GM12878 (cell line): Measurements from ENCODE around the gene TBC1D22B. TPM values are rescaled to one million over a fixed set of nuclear protein-coding genes. Genes with fewer than 3 reads are reported as not detected.
A peak's percentile ranks its signal among the peaks of the same experiment; 100 is the strongest.

Experiments used
- ATAC-seq: fragments of 200-7000 bp; cut with Tn5 transposase; 3 replicates; pipeline ENCODE4 v1.9.1; 2020; ENCODE audit warnings: mild to moderate bottlenecking, moderate library complexity
- BruUV-seq: library from RNA; stranded (reverse); fragments of 400-500 nt; replicated peaks from 2 replicates; lab custom pipeline; 2021; lab: Mats Ljungman, UMichigan
- CTCF ChIA-PET: fragments of 300-600 bp; sonication (Branson Sonifier 250); formaldehyde crosslinking; extraction: SDS; loops from one replicate; lab custom pipeline; 2021; ENCODE audit warnings: inconsistent platforms; lab: Yijun Ruan, JAX
- POLR2A ChIA-PET: fragments of 350-600 bp; formaldehyde crosslinking; extraction: SDS; loops from one replicate; lab custom pipeline; 2021; ENCODE audit warnings: inconsistent platforms; lab: Charles Lee
- RAD21 ChIA-PET: fragments of 300-600 bp; sonication (Branson Sonifier 250); formaldehyde crosslinking; loops from one replicate; lab custom pipeline; 2023; ENCODE audit warnings: antibody characterized with exemption; ENCODE audit not compliant: unreplicated experiment; lab: Charles Lee
- SMC1A ChIA-PET: fragments of 300-600 bp; sonication (Branson Sonifier 250); formaldehyde crosslinking; loops from one replicate; lab custom pipeline; 2023; ENCODE audit not compliant: unreplicated experiment, uncharacterized antibody; lab: Charles Lee
- DNase-seq: peaks from one replicate; pipeline ENCODE4 v3.0.0-alpha.2; 2011; ENCODE audit warnings: low read depth, low spot score
- FAIRE-seq: peaks from 3 replicates; lab custom pipeline; 2011; peaks lifted over from hg19 to GRCh38; lab: Jason Lieb, UNC
- H2AFZ ChIP-seq: 2 replicates; pipeline ENCODE4 v1.6.0; 2011; ENCODE audit warnings: low read depth, low read length, control low read depth; ENCODE audit not compliant: control insufficient read depth
- H3K27ac ChIP-seq: 2 replicates; pipeline ENCODE4 v1.5.1; 2011; ENCODE audit warnings: control low read depth; ENCODE audit not compliant: control insufficient read depth, insufficient read depth
- H3K27me3 ChIP-seq, 2 experiments: replicated peaks in 1 of 2; 2 replicates each; pipeline versions ENCODE4 v1.6.0 to v1.6.1; 2011; ENCODE audit warnings: low read length in 1 of 2; ENCODE audit not compliant: control insufficient read depth in 2 of 2, insufficient read depth in 2 of 2
- H3K36me3 ChIP-seq, 2 experiments: 2 replicates each; pipeline ENCODE4 v1.5.1; 2011; ENCODE audit warnings: low read length in 1 of 2; ENCODE audit not compliant: control insufficient read depth in 2 of 2, insufficient read depth in 2 of 2
- H3K4me1 ChIP-seq: 2 replicates; pipeline ENCODE4 v1.6.1; 2011; ENCODE audit warnings: mild to moderate bottlenecking, low read length, moderate library complexity, mixed read lengths; ENCODE audit not compliant: control insufficient read depth, insufficient read depth
- H3K4me2 ChIP-seq: 2 replicates; pipeline ENCODE4 v1.6.0; 2011; ENCODE audit warnings: control low read depth; ENCODE audit not compliant: control insufficient read depth, insufficient read depth
- H3K4me3 ChIP-seq: fragments of 200-600 bp; sonication (generic); 2 replicates; pipeline ENCODE4 v1.5.1; 2016
- H3K79me2 ChIP-seq: 2 replicates; pipeline ENCODE4 v1.6.0; 2011; ENCODE audit warnings: low read length; ENCODE audit not compliant: control insufficient read depth, insufficient read depth
- H3K9ac ChIP-seq: 2 replicates; pipeline ENCODE4 v1.8.0; 2011; ENCODE audit warnings: low read length, control low read depth, mixed read lengths; ENCODE audit not compliant: control insufficient read depth, insufficient read depth
- H3K9me3 ChIP-seq: replicated peaks from 3 replicates; pipeline ENCODE4 v1.5.1; 2011; ENCODE audit warnings: mild to moderate bottlenecking, low read length; ENCODE audit not compliant: control insufficient read depth, insufficient read depth
- H4K20me1 ChIP-seq: 2 replicates; pipeline ENCODE4 v1.6.0; 2011; ENCODE audit not compliant: control insufficient read depth, insufficient read depth
- ATF7 ChIP-seq: fragments of 450-650 bp; IDR thresholded peaks from 2 replicates; pipeline ENCODE4 v1.6.1; 2016; ENCODE audit warnings: low read depth, mild to moderate bottlenecking
- BMI1 ChIP-seq: fragments of 450-650 bp; IDR thresholded peaks from 2 replicates; pipeline ENCODE4 v1.6.1; 2016; ENCODE audit warnings: mild to moderate bottlenecking, moderate library complexity, borderline replicate concordance
- CBFB ChIP-seq: IDR thresholded peaks from 2 replicates; pipeline ENCODE4 v1.6.1; 2016; ENCODE audit warnings: antibody characterized with exemption, low read depth
- CHD2 ChIP-seq: IDR thresholded peaks from 2 replicates; pipeline ENCODE4 v1.6.1; 2011; ENCODE audit warnings: low read depth, low read length, improper control_type of control experiment, borderline replicate concordance
- CREB1 ChIP-seq: IDR thresholded peaks from 2 replicates; pipeline ENCODE4 v1.6.1; 2012; ENCODE audit warnings: low read depth, mild to moderate bottlenecking, inconsistent platforms
- EP300 ChIP-seq, 2 experiments: fragments of 150-350 bp in 1 of 2; IDR thresholded peaks; 2 replicates each; pipeline ENCODE4 v1.6.1; 2011 to 2012; ENCODE audit warnings: low read depth in 2 of 2, low read length in 2 of 2, borderline replicate concordance in 1 of 2, improper control_type of control experiment in 1 of 2, inconsistent platforms in 1 of 2; ENCODE audit not compliant: control insufficient read depth in 1 of 2
- JUNB ChIP-seq: IDR thresholded peaks from 2 replicates; pipeline ENCODE4 v1.6.1; 2016; ENCODE audit warnings: antibody characterized with exemption, mild to moderate bottlenecking
- MTA2 ChIP-seq: fragments of 450-650 bp; IDR thresholded peaks from 2 replicates; pipeline ENCODE4 v1.6.1; 2016; ENCODE audit warnings: low read depth, mild to moderate bottlenecking, moderate library complexity
- RELA ChIP-seq: fragments of 450-650 bp; IDR thresholded peaks from 2 replicates; pipeline ENCODE4 v1.8.0; 2014; ENCODE audit warnings: borderline replicate concordance; ENCODE audit not compliant: partially characterized antibody
- RUNX3 ChIP-seq: IDR thresholded peaks from 2 replicates; pipeline ENCODE4 v1.6.1; 2012; ENCODE audit warnings: low read length, inconsistent platforms
- TBL1XR1 ChIP-seq: IDR thresholded peaks from 2 replicates; pipeline ENCODE4 v1.6.1; 2012; ENCODE audit warnings: low read depth, low read length, improper control_type of control experiment
- ZNF384 ChIP-seq: IDR thresholded peaks from 2 replicates; pipeline ENCODE4 v1.6.1; 2012; ENCODE audit warnings: low read depth, mild to moderate bottlenecking, low read length, improper control_type of control experiment, borderline replicate concordance
- WGBS: methylation state at CpG from one replicate; pipeline ENCODE4 v1.1.6; 2016; ENCODE audit warnings: low lambda C conversion rate; ENCODE audit not compliant: insufficient replicate concordance, insufficient coverage; ENCODE audit errors: missing lambda C conversion rate; 5-methylcytosine and 5-hydroxymethylcytosine counted together
- in situ Hi-C: fragments of 300-500 bp; cut with MboI; formaldehyde crosslinking; loops from 9 replicates; pipeline ENCODE4 v1.14.3; 2018; ENCODE audit warnings: mixed read lengths
- intact Hi-C: fragments of 100-400 bp; cut with micrococcal nuclease; formaldehyde crosslinking; loops from one replicate; pipeline ENCODE4 v1.14.2; 2022; ENCODE audit not compliant: unreplicated experiment
- polyA plus RNA-seq, 11 experiments: library from polyadenylated mRNA; depleted of rRNA in 4 of 11; unstranded in 6 of 11; stranded (reverse) in 5 of 11; fragments of >200 nt; fragmentation: Nextera tagmentation in 4 of 11; fragmentation: Illumina TruSeq in 1 of 11; extraction: Ambion mirVana in 4 of 11; extraction: Trizol in 1 of 11; gene quantifications; 1 replicate in 1 of 11; 2 replicates in 10 of 11; pipeline versions ENCODE4 v1.2.1 to v1.2.3, GENCODE V29; 2011 to 2016; ENCODE audit warnings: inconsistent platforms in 2 of 11, missing spikeins in 2 of 11, low read depth in 1 of 11
- total RNA-seq, 4 experiments: library from RNA; depleted of rRNA in 3 of 4; stranded (reverse); fragments of >200 nt in 3 of 4; fragmentation: Illumina TruSeq in 1 of 4; extraction: Trizol in 1 of 4; gene quantifications; 2 replicates each; pipeline versions ENCODE4 v1.2.1 to v1.2.3, GENCODE V29; 2013 to 2021
- TF ChIP-seq, protein P1 (sequence below): IDR thresholded peaks from 2 replicates; pipeline ENCODE4 v1.6.1; 2011; ENCODE audit warnings: mild to moderate bottlenecking, low read depth, low read length, moderate library complexity; ENCODE audit not compliant: insufficient replicate concordance
- TF ChIP-seq, protein P2 (sequence below): IDR thresholded peaks from 2 replicates; pipeline ENCODE4 v1.6.1; 2012; ENCODE audit warnings: low read depth, low read length, improper control_type of control experiment
- TF ChIP-seq, protein P3 (sequence below): fragments of 450-650 bp; IDR thresholded peaks from 2 replicates; pipeline ENCODE4 v1.6.1; 2014; ENCODE audit warnings: mild to moderate bottlenecking
- TF ChIP-seq, protein P4 (sequence below): fragments of 450-650 bp; IDR thresholded peaks from 2 replicates; pipeline ENCODE4 v1.6.1; 2016; ENCODE audit warnings: mild to moderate bottlenecking

TBC1D22B gene
- total and polyA plus RNA-seq, 10 of the 15 experiments (the other 5 are each of a cell fraction or from before 2014, with no cell fraction given): 3.4 to 18.7 (median 14.1) TPM

DNA sequence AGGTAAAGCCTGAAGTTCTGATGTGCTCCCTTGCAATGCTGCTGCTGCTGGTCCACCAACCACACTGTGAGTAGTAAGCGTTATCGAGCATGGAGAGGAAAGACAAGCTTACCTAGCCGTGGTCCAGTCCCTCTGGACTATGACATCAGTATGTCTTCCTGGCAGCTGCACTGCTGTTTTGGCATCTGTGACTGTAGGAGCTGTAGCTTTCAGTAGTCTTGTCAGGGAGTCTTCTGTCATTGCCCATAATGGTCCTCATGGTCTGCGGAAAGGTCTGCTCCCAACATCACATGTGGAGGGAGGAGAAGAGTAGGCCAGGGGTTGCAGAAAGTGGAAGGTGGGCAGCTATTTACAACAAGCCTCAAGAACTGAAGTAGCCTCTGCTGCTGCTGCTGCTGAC, 27.2 kb downstream of the TBC1D22B start (continued):
- TF ChIP-seq, protein P1, sequence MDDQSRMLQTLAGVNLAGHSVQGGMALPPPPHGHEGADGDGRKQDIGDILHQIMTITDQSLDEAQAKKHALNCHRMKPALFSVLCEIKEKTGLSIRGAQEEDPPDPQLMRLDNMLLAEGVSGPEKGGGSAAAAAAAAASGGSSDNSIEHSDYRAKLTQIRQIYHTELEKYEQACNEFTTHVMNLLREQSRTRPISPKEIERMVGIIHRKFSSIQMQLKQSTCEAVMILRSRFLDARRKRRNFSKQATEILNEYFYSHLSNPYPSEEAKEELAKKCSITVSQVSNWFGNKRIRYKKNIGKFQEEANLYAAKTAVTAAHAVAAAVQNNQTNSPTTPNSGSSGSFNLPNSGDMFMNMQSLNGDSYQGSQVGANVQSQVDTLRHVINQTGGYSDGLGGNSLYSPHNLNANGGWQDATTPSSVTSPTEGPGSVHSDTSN: no peak
- TF ChIP-seq CHD2 (no peak), ZNF384 (no peak), CREB1 (no peak), TBL1XR1 (no peak), RELA (no peak)
- TF ChIP-seq, protein P2, sequence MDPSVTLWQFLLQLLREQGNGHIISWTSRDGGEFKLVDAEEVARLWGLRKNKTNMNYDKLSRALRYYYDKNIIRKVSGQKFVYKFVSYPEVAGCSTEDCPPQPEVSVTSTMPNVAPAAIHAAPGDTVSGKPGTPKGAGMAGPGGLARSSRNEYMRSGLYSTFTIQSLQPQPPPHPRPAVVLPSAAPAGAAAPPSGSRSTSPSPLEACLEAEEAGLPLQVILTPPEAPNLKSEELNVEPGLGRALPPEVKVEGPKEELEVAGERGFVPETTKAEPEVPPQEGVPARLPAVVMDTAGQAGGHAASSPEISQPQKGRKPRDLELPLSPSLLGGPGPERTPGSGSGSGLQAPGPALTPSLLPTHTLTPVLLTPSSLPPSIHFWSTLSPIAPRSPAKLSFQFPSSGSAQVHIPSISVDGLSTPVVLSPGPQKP: no peak

DNA sequence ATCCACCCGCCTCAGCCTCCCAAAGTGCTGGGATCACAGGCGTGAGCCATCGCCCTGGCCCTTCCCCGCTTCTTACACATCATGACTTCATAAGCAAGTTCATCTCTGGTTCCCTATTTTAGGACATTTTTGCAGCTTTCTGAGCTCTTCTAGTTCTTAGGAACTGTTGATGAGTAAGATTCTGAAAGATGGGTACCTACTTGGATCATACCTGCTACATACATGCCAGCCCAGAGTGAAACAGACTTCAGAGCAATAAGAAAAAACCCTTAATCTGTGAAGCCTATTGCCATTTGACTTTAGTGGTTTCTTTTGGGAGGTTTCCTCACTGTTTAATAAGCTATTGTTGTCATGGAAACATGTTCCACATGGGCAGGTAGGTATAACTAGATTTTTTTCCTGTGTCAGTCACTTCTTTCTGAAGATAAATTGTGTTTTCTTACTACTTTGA, 28.3 kb downstream of the TBC1D22B start:
- no peak overlapping the region for H3K9ac ChIP-seq
- WGBS: 86% methylated on average over 4 of the region's 4 CpGs
- BruUV-seq: no TSS peak
- no peak overlapping the region for H2AFZ ChIP-seq
- ChIA-PET POLR2A (interaction anchor here (0.7 to 1.0 kb wide), 2 partner anchors 11 to 62 kb away, joined by 3 read pairs; no protein-coding TSS in a partner anchor), CTCF (interaction anchor here (1.2 to 1.8 kb wide), 3 partner anchors 19 to 77 kb away, joined by 3 to 6 read pairs (median 4); no protein-coding TSS in a partner anchor), RAD21 (interaction anchor here (0.6 to 1.2 kb wide), 4 partner anchors 10 to 24 kb away, joined by 3 read pairs; no protein-coding TSS in a partner anchor), SMC1A (interaction anchor here (1.0 to 2.0 kb wide), 3 partner anchors 9 to 29 kb away, joined by 4 to 8 read pairs (median 4); no protein-coding TSS in a partner anchor)
- FAIRE-seq (peak; percentile 47), ATAC-seq (peak; percentile 79), DNase-seq (no peak)
- intact Hi-C loops (no loop called here), in situ Hi-C loops (no loop called here)
- peaks cover 20% of the 10 kb centered on the region in 2 experiments; a peak in 3 of 4 replicates for H3K36me3 ChIP-seq
- H3K4me2 ChIP-seq: no peak overlapping the region
- TF ChIP-seq BMI1: peak; percentile 97
- TF ChIP-seq, protein P3, sequence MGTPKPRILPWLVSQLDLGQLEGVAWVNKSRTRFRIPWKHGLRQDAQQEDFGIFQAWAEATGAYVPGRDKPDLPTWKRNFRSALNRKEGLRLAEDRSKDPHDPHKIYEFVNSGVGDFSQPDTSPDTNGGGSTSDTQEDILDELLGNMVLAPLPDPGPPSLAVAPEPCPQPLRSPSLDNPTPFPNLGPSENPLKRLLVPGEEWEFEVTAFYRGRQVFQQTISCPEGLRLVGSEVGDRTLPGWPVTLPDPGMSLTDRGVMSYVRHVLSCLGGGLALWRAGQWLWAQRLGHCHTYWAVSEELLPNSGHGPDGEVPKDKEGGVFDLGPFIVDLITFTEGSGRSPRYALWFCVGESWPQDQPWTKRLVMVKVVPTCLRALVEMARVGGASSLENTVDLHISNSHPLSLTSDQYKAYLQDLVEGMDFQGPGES: no peak
- TF ChIP-seq, protein P4, sequence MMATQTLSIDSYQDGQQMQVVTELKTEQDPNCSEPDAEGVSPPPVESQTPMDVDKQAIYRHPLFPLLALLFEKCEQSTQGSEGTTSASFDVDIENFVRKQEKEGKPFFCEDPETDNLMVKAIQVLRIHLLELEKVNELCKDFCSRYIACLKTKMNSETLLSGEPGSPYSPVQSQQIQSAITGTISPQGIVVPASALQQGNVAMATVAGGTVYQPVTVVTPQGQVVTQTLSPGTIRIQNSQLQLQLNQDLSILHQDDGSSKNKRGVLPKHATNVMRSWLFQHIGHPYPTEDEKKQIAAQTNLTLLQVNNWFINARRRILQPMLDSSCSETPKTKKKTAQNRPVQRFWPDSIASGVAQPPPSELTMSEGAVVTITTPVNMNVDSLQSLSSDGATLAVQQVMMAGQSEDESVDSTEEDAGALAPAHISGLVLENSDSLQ: peak; percentile 89
- TF ChIP-seq RUNX3: peak; percentile 33; the same call in 1 of the 2 replicates
- TF ChIP-seq JUNB: peak; percentile 31; the same call in 1 of the 2 replicates
- TF ChIP-seq MTA2: peak; percentile 52; the same call in 1 of the 2 replicates
- no peak for TF ChIP-seq CBFB
- 0 out of 2 replicates have a peak, but pooled peaks have one; percentile 13 for TF ChIP-seq ATF7
- TF ChIP-seq EP300 (IDR thresholded peaks at IDR 0.05; ENCODE audit: borderline replicate concordance in 1 of 2, control insufficient read depth in 1 of 2, low read depth in 2 of 2, low read length in 2 of 2): peak in 1 of 2 experiments; percentile 20; a peak in 1 of 4 replicates
- H3K4me3 ChIP-seq: no peak overlapping the region
- no peaks in the 10 kb centered on the region for H4K20me1 ChIP-seq
- peaks cover 18% of the 10 kb centered on the region for H3K4me1 ChIP-seq
- no peaks in the 10 kb centered on the region for H3K9me3 ChIP-seq
- no peaks in the 10 kb centered on the region for H3K27me3 ChIP-seq
- no peak overlapping the region; the same call in 1 of the 2 replicates for H3K27ac ChIP-seq
- no peaks in the 10 kb centered on the region for H3K79me2 ChIP-seq
